ENCODE data around the gene CAV1. TPM values are rescaled to one million over a fixed set of nuclear protein-coding genes. Genes with fewer than 3 reads are reported as not detected.
A peak's percentile ranks its signal among the peaks of the same experiment; 100 is the strongest.

CAV1 gene
- total RNA-seq, 1 experiment from 2014 or later, result not detected

- no peak for DNase-seq (ENCODE audit: low spot score)
Measured at GRCh38 chr7:116551692-116552091, 26.9 kb downstream of the CAV1 start.

DNA sequence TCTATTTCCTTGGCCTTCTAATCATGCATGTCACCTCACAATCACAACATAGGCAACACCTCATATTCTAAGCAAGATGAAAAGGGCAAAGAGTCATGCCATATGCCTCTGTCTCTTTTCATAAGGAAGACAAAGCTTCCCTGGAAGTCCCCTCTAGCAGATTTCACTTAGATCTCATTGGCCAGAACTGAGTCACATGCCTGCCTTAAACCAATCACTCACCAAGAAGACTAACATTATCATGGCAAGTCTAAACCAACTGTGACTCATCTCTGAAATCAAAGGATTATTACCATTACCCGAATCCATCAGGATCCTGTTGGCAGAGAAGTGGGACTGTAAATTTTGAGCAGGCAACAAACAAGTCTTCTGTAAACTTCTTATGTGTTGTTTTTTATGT lies 27.8 kb downstream of the CAV1 start:
- DNase-seq (ENCODE audit: low spot score), result no peak
- in situ Hi-C loops (cut with HindIII; ENCODE audit: low sequenced_read_pairs), result no loop called here

More at GRCh38 chr7:116551692-116552091, 26.9 kb downstream of the CAV1 start:
- in situ Hi-C loops (cut with HindIII; ENCODE audit: low sequenced_read_pairs), result no loop called here

- DNase-seq (ENCODE audit: low spot score), result no peak
- in situ Hi-C loops (cut with HindIII; ENCODE audit: low sequenced_read_pairs), result no loop called here
Measured at GRCh38 chr7:116553168-116553964, 28.5 kb downstream of the CAV1 start.

DNA sequence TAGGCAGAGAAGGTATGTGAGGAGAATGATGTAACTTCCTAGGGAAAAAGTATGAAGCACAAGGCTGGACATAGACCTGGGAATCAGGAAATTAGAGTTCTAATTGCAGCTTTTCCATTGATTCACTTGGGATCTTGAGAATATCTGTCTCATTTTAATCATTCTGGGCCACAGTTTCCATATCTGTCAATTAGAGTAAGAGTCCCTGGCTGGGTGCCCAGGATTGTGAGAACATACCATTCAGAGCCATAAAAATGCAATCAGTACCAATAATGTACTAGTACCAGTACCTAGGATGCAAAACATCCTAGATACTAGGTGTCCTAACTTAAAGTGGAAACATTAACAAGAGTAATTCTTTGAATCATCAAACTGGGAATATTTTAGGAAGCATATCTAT lies 29.6 kb downstream of the CAV1 start:
- in situ Hi-C loops (cut with HindIII; ENCODE audit: low sequenced_read_pairs), result no loop called here
- DNase-seq (ENCODE audit: low spot score), result no peak

DNA sequence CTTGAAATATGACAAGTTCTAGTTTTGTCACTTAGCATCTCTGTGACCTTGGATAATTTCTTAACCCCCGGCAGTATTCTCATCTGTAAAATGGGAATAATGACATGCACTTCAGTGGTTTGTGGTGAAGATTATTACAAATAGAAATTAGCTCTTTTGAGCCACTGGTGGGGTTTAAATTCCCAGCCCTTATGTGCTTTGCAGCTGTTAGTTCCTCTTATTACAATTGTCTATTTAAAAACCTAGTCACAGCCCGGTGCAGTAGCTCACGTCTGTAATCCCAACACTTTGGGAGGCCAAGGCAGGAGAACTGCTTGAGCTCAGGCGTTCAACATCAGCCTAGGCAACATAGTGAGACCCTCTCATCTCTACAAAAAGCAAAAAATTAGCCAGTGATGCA lies 30.1 kb downstream of the CAV1 start:
- in situ Hi-C loops (cut with HindIII; ENCODE audit: low sequenced_read_pairs), result no loop called here
- no peak for DNase-seq (ENCODE audit: low spot score)

GRCh38 chr7:116557066-116557585 lies 32.3 kb downstream of the CAV1 start:
- DNase-seq (ENCODE audit: low spot score), result no peak

GRCh38 chr7:116557901-116558300 lies 33.1 kb downstream of the CAV1 start:
- in situ Hi-C loops (cut with HindIII; ENCODE audit: low sequenced_read_pairs), result no loop called here
- DNase-seq (ENCODE audit: low spot score), result no peak

More at GRCh38 chr7:116557066-116557585, 32.3 kb downstream of the CAV1 start:
- in situ Hi-C loops (cut with HindIII; ENCODE audit: low sequenced_read_pairs), result no loop called here

DNA sequence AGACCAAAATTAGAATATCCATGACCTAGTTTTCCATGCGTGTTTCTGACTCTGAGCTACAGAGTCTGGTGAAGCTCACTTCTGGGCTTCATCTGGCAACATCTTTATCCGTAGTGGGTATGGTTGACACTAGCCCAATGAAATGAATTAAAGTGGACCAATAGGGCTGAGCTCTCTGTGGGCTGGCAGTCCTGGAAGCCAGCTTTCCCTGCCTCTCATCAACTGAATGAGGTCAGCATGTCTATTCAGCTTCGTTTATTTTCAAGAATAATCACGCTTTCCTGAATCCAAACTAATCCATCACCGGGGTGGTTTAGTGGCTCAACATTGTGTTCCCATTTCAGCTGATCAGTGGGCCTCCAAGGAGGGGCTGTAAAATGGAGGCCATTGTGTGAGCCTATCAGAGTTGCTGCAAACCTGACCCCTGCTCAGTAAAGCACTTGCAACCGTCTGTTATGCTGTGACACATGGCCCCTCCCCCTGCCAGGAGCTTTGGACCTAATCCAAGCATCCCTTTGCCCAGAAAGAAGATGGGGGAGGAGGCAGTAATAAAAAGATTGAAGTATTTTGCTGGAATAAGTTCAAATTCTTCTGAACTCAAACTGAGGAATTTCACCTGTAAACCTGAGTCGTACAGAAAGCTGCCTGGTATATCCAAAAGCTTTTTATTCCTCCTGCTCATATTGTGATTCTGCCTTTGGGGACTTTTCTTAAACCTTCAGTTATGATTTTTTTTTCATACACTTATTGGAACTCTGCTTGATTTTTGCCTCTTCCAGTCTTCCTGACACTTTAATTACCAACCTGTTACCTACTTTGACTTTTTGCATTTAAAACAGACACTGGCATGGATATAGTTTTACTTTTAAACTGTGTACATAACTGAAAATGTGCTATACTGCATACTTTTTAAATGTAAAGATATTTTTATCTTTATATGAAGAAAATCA lies 35.5 kb downstream of the CAV1 start:
- in situ Hi-C loops (cut with HindIII; ENCODE audit: low sequenced_read_pairs), result no loop called here
- peak; percentile 14 for DNase-seq (ENCODE audit: low spot score)

DNA sequence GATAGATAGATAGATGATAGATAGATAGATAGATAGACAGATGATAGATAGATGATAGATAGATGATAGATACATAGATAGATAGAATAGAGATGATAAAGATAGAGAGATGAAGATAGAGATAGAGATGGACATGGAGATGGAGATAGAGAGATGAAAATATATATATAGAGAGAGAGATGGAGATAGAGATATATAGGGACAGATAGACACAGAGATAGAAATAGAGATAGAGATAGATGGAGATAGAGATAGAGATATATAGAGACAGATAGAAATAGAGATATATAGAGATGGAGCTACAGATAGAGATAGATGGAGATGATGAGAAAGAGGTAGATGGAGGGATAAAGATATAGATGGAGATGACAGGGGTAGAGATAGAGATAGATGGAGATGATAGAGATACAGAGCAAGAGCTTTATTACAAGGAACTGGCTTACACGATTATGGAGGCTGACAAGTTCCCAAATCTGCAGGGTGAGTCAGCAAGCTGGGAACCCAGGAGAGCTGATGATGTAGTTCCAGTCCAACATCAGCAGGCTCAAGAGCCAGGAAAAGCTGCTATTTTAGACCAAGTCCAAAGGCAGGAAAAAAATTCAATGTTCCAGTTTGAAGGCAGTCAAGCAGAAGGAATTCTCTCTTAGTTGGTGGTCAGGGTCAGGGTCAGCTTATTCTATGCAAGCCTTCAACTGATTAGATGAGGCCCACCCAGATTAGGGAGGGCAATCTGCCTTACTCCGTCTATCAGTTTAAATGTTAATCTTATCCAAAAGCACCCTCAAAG lies 37.1 kb downstream of the CAV1 start:
- in situ Hi-C loops (cut with HindIII; ENCODE audit: low sequenced_read_pairs), result no loop called here
- DNase-seq (ENCODE audit: low spot score), result no peak

DNA sequence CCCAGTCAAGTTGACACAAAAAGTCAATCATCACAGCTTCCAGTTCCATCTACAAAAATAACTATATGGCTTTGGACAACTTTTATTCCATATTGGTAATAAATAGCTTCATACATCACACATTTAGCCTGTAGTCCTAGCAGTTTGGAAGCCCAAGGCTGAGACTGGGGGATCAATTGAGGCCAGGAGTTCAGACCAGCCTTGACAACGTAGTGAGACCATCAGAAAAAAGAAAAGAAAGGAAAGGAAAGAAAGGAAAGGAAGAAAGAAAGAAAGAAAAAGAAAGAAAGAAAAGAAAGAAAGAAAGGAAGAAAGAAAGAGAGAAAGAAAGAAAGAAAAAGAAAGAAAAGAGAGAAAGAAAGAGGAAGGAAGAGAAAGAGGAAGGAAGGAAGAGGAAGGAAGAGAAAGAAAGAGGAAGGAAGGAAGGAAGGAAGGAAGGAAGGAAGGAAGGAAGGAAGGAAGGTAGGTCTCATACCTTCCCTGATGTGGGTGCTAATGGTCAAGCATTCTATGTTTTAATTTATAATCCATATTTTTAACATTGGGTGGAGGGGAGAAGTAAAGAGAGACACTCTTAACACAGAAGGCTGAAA lies 37.8 kb downstream of the CAV1 start:
- DNase-seq (ENCODE audit: low spot score), result no peak
- in situ Hi-C loops (cut with HindIII; ENCODE audit: low sequenced_read_pairs), result no loop called here

DNA sequence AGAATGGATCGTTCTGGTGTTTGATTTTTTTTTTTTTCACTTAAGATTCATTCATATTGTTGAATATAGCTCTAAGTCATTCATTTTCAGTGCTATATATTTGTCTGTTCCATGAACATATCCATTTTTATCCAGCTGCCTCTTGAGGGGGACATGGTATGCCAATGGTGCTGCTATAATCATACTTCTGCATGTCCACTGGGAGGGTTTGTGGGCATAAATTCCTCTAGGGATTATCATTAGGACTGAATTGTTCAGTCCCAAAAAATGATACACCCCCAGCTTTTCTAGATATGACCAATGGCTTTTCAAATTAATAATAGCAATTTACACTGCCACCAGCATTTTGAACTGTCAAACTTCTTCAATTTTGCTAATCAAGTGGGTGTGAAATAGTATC lies 41.1 kb downstream of the CAV1 start:
- no peak for DNase-seq (ENCODE audit: low spot score)
- in situ Hi-C loops (cut with HindIII; ENCODE audit: low sequenced_read_pairs), result no loop called here

GRCh38 chr7:116566666-116567065 lies 41.8 kb downstream of the CAV1 start:
- DNase-seq (ENCODE audit: low spot score), result no peak
- in situ Hi-C loops (cut with HindIII; ENCODE audit: low sequenced_read_pairs), result no loop called here

DNA sequence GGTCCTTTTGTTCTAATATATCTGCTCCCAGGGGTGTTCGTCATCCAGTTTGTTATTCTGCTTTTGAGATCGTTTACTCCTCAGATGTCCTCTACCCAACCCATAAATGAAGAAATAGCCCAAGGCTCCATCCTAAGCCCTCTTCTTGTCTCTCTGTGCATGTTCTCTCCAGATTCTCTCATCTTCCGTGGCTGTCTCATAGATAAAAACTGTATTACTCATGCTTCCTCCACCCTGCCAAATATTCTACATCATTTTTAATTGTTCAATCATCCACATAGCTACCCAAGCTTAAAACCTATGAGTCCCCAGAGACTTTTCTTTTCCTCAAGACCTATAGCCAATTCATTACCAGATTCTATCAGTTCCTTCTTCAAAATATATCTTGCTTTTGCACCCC lies 44.9 kb downstream of the CAV1 start:
- in situ Hi-C loops (cut with HindIII; ENCODE audit: low sequenced_read_pairs), result no loop called here
- no peak for DNase-seq (ENCODE audit: low spot score)

- no peak for DNase-seq (ENCODE audit: low spot score)
- in situ Hi-C loops (cut with HindIII; ENCODE audit: low sequenced_read_pairs), result no loop called here
Measured at GRCh38 chr7:116570306-116570705, 45.5 kb downstream of the CAV1 start.

GRCh38 chr7:116571037-116571436 lies 46.2 kb downstream of the CAV1 start:
- in situ Hi-C loops (cut with HindIII; ENCODE audit: low sequenced_read_pairs), result no loop called here
- DNase-seq (ENCODE audit: low spot score), result no peak

GRCh38 chr7:116571552-116571951 lies 46.7 kb downstream of the CAV1 start:
- no peak for DNase-seq (ENCODE audit: low spot score)
- in situ Hi-C loops (cut with HindIII; ENCODE audit: low sequenced_read_pairs), result no loop called here

DNA sequence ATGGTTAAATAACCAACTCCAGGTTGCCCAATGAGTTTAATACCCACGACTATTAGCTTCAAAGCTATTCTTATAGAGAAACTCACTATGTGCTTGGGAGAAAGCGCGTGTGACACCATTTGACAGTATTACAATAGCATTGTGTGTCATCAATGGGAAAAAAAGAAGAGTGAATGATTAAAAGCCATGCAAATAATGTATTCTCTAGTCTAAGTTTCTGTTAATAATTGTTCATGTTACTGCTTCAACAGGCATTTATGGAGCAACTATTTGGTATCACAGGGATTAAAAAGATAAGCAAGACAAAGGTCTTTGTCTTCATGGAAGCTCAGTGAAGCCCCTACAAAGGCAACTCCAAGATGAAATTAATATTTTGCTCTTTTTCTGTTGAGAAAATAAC lies 47.2 kb downstream of the CAV1 start:
- in situ Hi-C loops (cut with HindIII; ENCODE audit: low sequenced_read_pairs), result no loop called here
- DNase-seq (ENCODE audit: low spot score), result no peak

DNA sequence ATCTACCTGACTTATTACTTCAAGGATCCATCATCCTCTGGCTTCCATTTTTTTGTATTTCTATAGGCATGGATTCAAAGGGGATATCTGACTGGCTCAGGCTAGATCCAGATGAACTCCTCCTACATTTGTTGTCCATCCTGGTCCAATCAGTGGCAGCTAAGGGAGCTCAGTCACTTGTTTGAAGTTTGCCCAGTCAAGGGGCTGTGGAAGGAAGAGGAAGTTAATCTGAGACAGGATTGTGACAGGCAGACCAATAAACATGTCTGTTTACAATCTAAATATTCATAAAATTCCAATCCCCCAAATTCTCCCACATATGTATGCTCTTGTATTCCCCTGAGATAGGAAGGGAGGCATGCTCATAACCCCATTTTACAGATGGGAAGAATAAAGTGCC lies 48.7 kb downstream of the CAV1 start:
- DNase-seq (ENCODE audit: low spot score), result no peak
- in situ Hi-C loops (cut with HindIII; ENCODE audit: low sequenced_read_pairs), result no loop called here
